Prostate gland (tissue), 2 donors: ENCODE results near the gene DCP2. TPM values are rescaled to one million over a fixed set of nuclear protein-coding genes. Genes with fewer than 3 reads are reported as not detected.

Experiments used
- DNase-seq: peaks from one replicate; pipeline ENCODE4 v3.0.0-alpha.2; 2019; ENCODE audit warnings: low spot score
- H3K27ac ChIP-seq, 2 donors: fragments of 200-600 bp; sonication (generic); 2 replicates each; pipeline ENCODE4 v1.5.1; 2017 to 2019
- H3K27me3 ChIP-seq: fragments of 200-600 bp; sonication (generic); replicated peaks from 2 replicates; pipeline ENCODE4 v1.5.1; 2019; ENCODE audit not compliant: insufficient read depth
- H3K36me3 ChIP-seq, 2 donors: fragments of 200-600 bp; sonication (generic); 1 replicate in 1 of 2; 2 replicates in 1 of 2; pipeline versions ENCODE4 v1.5.1 to v1.8.1; 2017 to 2019
- H3K4me1 ChIP-seq: fragments of 200-600 bp; sonication (generic); replicated peaks from 2 replicates; pipeline ENCODE4 v1.5.1; 2019
- H3K4me3 ChIP-seq, 2 donors: fragments of 200-600 bp; sonication (generic); 2 replicates each; pipeline ENCODE4 v1.5.1; 2017 to 2019
- H3K9me3 ChIP-seq: fragments of 200-600 bp; sonication (generic); 2 replicates; pipeline ENCODE4 v1.5.1; 2017
- CTCF ChIP-seq, 4 experiments: fragments of 200-600 bp in 2 of 4; fragments of 450-650 bp in 2 of 4; sonication (generic) in 2 of 4; IDR thresholded peaks; 1 replicate in 3 of 4; 2 replicates in 1 of 4; pipeline ENCODE4 v1.5.1; 2016 to 2019; ENCODE audit warnings: antibody characterized with exemption in 4 of 4, mild to moderate bottlenecking in 2 of 4, moderate library complexity in 2 of 4
- POLR2A ChIP-seq: fragments of 450-650 bp; IDR thresholded peaks from one replicate; pipeline ENCODE4 v1.6.1; 2016; ENCODE audit warnings: antibody characterized with exemption, mild to moderate bottlenecking
- POLR2AphosphoS5 ChIP-seq: sonication (generic); formaldehyde crosslinking; IDR thresholded peaks from one replicate; pipeline ENCODE4 v1.6.1; 2017; ENCODE audit warnings: antibody characterized with exemption
- WGBS: methylation state at CpG from one replicate; pipeline ENCODE4 v1.1.5; 2018; 5-methylcytosine and 5-hydroxymethylcytosine counted together
- intact Hi-C: fragments of 100-400 bp; cut with DNase I; formaldehyde crosslinking; loops from one replicate; pipeline ENCODE4 v1.14.2; 2022
- total RNA-seq, 2 donors: library from RNA; depleted of rRNA; stranded (reverse); fragments of >200 nt; gene quantifications; one replicate each; pipeline ENCODE4 v1.1.0, GENCODE V29; 2016

Gene DCP2
- total RNA-seq, 2 donors from 2014 or later = 23.4 to 51.6 TPM

GRCh38 chr5:112933105-112933504 lies 43.5 kb upstream of the DCP2 start:
- Histone ChIP-seq H3K4me1 (no peaks in the 10 kb centered on the region), H3K4me3 (no peak overlapping the region), H3K36me3 (no peaks in the 10 kb centered on the region), H3K27ac (no peak overlapping the region), H3K9me3 (no peaks in the 10 kb centered on the region), H3K27me3 (no peaks in the 10 kb centered on the region)
- TF ChIP-seq POLR2AphosphoS5 = no peak
- no peak for TF ChIP-seq POLR2A
- no peak for TF ChIP-seq CTCF (IDR thresholded peaks at IDR 0.05)
- intact Hi-C loops = no loop called here
- 84% methylated on average over 1 of the region's 1 CpG for WGBS
- DNase-seq = no peak

DNA sequence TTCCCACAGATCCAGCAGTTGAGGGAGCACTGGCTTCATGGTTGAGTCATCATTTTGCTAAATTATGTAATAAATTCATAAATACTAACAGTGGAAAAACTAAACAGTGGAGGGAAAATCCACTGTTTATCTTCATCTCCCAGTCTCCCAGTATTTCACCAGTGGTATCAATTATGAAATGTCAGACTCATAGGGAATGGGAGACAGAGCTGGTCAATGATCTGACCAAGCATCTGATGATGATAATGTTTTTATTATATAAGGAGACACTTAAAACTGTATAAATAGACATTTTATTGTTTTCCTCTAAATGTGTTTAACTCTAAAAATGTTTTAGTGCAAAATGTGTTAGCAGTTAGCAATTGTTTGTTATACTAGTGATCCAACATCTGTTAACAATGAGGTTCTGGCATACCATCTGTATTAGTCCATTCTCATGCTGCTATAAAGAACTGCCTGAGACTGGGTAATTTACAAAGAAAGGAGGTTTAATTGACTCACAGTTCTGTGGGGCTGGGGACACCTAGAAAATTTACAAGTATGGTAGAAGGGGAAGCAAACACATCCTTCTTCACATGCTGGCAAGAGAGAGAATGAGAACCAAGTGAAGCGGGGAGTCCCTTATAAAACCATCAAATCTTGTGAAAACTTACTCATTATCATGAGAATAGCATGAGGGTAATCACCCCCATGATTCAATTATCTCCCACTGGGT lies 42.8 kb upstream of the DCP2 start:
- Histone ChIP-seq H3K9me3 (no peaks in the 10 kb centered on the region), H3K4me1 (no peaks in the 10 kb centered on the region), H3K4me3 (no peak overlapping the region), H3K27ac (no peak overlapping the region), H3K36me3 (no peaks in the 10 kb centered on the region), H3K27me3 (no peaks in the 10 kb centered on the region)
- intact Hi-C loops = no loop called here
- DNase-seq = no peak
- WGBS = 56% methylated on average over 1 of the region's 1 CpG
- TF ChIP-seq POLR2A (no peak), CTCF (IDR thresholded peaks at IDR 0.05) (no peak), POLR2AphosphoS5 (no peak)

GRCh38 chr5:112934366-112934663 lies 42.3 kb upstream of the DCP2 start:
- Histone ChIP-seq H3K27ac (no peak overlapping the region), H3K36me3 (no peaks in the 10 kb centered on the region), H3K9me3 (no peaks in the 10 kb centered on the region), H3K4me1 (no peaks in the 10 kb centered on the region), H3K27me3 (no peaks in the 10 kb centered on the region), H3K4me3 (no peak overlapping the region)
- intact Hi-C loops = no loop called here
- TF ChIP-seq POLR2A (no peak), CTCF (IDR thresholded peaks at IDR 0.05) (no peak), POLR2AphosphoS5 (no peak)
- DNase-seq = no peak

- no peak for TF ChIP-seq CTCF (IDR thresholded peaks at IDR 0.05)
- TF ChIP-seq POLR2A = no peak
- TF ChIP-seq POLR2AphosphoS5 = no peak
- WGBS = 89% methylated on average over 5 of the region's 5 CpGs
- Histone ChIP-seq H3K4me1 (no peaks in the 10 kb centered on the region), H3K27ac (no peak overlapping the region), H3K27me3 (no peaks in the 10 kb centered on the region), H3K9me3 (no peaks in the 10 kb centered on the region), H3K4me3 (no peak overlapping the region), H3K36me3 (no peaks in the 10 kb centered on the region)
- intact Hi-C loops = no loop called here
- DNase-seq = no peak
These were observed 40.9 kb upstream of the DCP2 start for GRCh38 chr5:112935675-112936074.

DNA sequence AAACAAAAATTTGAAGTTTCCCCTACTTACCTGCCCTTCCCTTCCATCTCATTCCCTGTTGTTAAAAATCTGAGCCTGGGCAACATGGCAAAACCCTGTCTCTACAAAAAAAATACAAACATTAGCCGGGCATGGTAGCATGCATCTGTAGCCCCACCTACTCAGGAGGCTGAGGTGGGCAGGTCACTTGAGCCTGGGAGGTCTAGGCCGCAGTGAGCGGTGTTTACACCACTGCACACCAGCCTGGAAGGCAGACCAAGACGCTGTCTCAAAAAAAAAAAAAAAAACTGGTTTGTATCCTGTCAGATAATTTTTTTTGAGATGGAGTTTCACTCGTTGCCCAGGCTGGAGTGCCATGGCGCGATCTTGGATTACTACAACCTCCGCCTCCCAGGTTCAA lies 38.3 kb upstream of the DCP2 start:
- 89% methylated on average over 8 of the region's 8 CpGs for WGBS
- TF ChIP-seq POLR2A (no peak), CTCF (IDR thresholded peaks at IDR 0.05) (no peak), POLR2AphosphoS5 (no peak)
- intact Hi-C loops = no loop called here
- no peaks in the 10 kb centered on the region for H3K4me1 ChIP-seq
- H3K4me3 ChIP-seq = no peak overlapping the region
- no peaks in the 10 kb centered on the region for H3K36me3 ChIP-seq
- H3K9me3 ChIP-seq = no peaks in the 10 kb centered on the region
- no peaks in the 10 kb centered on the region for H3K27me3 ChIP-seq
- no peak for DNase-seq
- H3K27ac ChIP-seq = no peak overlapping the region
